H9 (cell line): Measurements from ENCODE around the gene ZNRF3. TPM values are rescaled to one million over a fixed set of nuclear protein-coding genes. Genes with fewer than 3 reads are reported as not detected.

Source experiments
- DNase-seq: peaks from one replicate; pipeline ENCODE4 v3.0.0-alpha.2; 2017
- H2AFZ ChIP-seq: one replicate; pipeline ENCODE4 v1.6.1; 2013; ENCODE audit warnings: mild to moderate bottlenecking, low read length, control low read depth, moderate library complexity
- H2AK5ac ChIP-seq: 2 replicates; pipeline ENCODE4 v1.6.1; 2013; ENCODE audit warnings: low read length, control low read depth, mixed read lengths; ENCODE audit not compliant: insufficient read length
- H2BK120ac ChIP-seq: one replicate; pipeline ENCODE4 v1.6.1; 2013; ENCODE audit warnings: low read depth, mild to moderate bottlenecking, low read length, control low read depth, inconsistent platforms; ENCODE audit not compliant: poor library complexity, severe bottlenecking
- H2BK12ac ChIP-seq: 2 replicates; pipeline ENCODE4 v1.6.1; 2013; ENCODE audit warnings: low read length, control low read depth, mixed read lengths, low read depth; ENCODE audit not compliant: insufficient read length
- H2BK15ac ChIP-seq: 2 replicates; pipeline ENCODE4 v1.6.1; 2013; ENCODE audit warnings: low read depth, low read length, control low read depth
- H2BK20ac ChIP-seq: one replicate; pipeline ENCODE4 v1.6.1; 2013; ENCODE audit warnings: low read depth, mild to moderate bottlenecking, low read length, control low read depth, inconsistent platforms; ENCODE audit not compliant: poor library complexity, severe bottlenecking
- H2BK5ac ChIP-seq: 2 replicates; pipeline ENCODE4 v1.6.1; 2013; ENCODE audit warnings: low read length, control low read depth, mixed read lengths; ENCODE audit not compliant: insufficient read length
- H3K14ac ChIP-seq: 2 replicates; pipeline ENCODE4 v1.6.1; 2013; ENCODE audit warnings: low read length, control low read depth; ENCODE audit not compliant: insufficient read depth
- H3K18ac ChIP-seq: 2 replicates; pipeline ENCODE4 v1.6.1; 2013; ENCODE audit warnings: low read depth, mild to moderate bottlenecking, mixed read lengths, low read length, control low read depth; ENCODE audit not compliant: insufficient read length
- H3K23ac ChIP-seq: 2 replicates; pipeline ENCODE4 v1.6.1; 2013; ENCODE audit warnings: low read length, control low read depth, mixed read lengths, low read depth; ENCODE audit not compliant: insufficient read length
- H3K23me2 ChIP-seq: 2 replicates; pipeline ENCODE4 v1.6.1; 2013; ENCODE audit warnings: low read depth, mild to moderate bottlenecking, mixed read lengths, low read length, control low read depth; ENCODE audit not compliant: insufficient read length, poor library complexity, severe bottlenecking
- H3K27ac ChIP-seq: 2 replicates; pipeline ENCODE4 v1.5.1; 2013; ENCODE audit warnings: low read length, control low read depth, mixed read lengths, low read depth; ENCODE audit not compliant: insufficient read length
- H3K27me3 ChIP-seq: 2 replicates; pipeline ENCODE4 v1.6.1; 2013; ENCODE audit warnings: low read length, control low read depth, inconsistent platforms; ENCODE audit not compliant: insufficient read depth
- H3K4ac ChIP-seq: 2 replicates; pipeline ENCODE4 v1.6.1; 2013; ENCODE audit warnings: low read depth, mild to moderate bottlenecking, control low read depth, inconsistent platforms, low read length, moderate library complexity
- H3K4me1 ChIP-seq: 2 replicates; pipeline ENCODE4 v1.6.1; 2013; ENCODE audit warnings: low read length, control low read depth, inconsistent platforms; ENCODE audit not compliant: insufficient read depth
- H3K4me2 ChIP-seq: 2 replicates; pipeline ENCODE4 v1.6.1; 2013; ENCODE audit warnings: low read length, control low read depth, mixed read lengths; ENCODE audit not compliant: insufficient read length, insufficient read depth
- H3K56ac ChIP-seq: 2 replicates; pipeline ENCODE4 v1.6.1; 2013; ENCODE audit warnings: low read depth, mild to moderate bottlenecking, mixed read lengths, low read length, control low read depth; ENCODE audit not compliant: insufficient read length
- H3K79me1 ChIP-seq: 2 replicates; pipeline ENCODE4 v1.6.1; 2013; ENCODE audit warnings: low read depth, mild to moderate bottlenecking, moderate library complexity, low read length, control low read depth, inconsistent platforms; ENCODE audit not compliant: insufficient read depth, poor library complexity, severe bottlenecking
- H3K79me2 ChIP-seq: 2 replicates; pipeline ENCODE4 v1.6.1; 2013; ENCODE audit warnings: low read length, control low read depth, inconsistent platforms; ENCODE audit not compliant: insufficient read depth
- H3K9ac ChIP-seq: 2 replicates; pipeline ENCODE4 v1.6.1; 2013; ENCODE audit warnings: low read length, control low read depth, mixed read lengths; ENCODE audit not compliant: insufficient read length; ENCODE audit errors: extremely low read depth
- H3K9me3 ChIP-seq: one replicate; pipeline ENCODE4 v1.6.1; 2013; ENCODE audit warnings: low read depth, low read length, inconsistent platforms; ENCODE audit not compliant: control insufficient read depth
- H3T11ph ChIP-seq: one replicate; pipeline ENCODE4 v1.6.1; 2013; ENCODE audit warnings: mild to moderate bottlenecking, low read length, control low read depth, inconsistent platforms
- H4K20me1 ChIP-seq: one replicate; pipeline ENCODE4 v1.6.1; 2013; ENCODE audit not compliant: control insufficient read depth, insufficient read length, insufficient read depth
- H4K5ac ChIP-seq: 2 replicates; pipeline ENCODE4 v1.6.1; 2013; ENCODE audit warnings: low read depth, mild to moderate bottlenecking, mixed read lengths, low read length, control low read depth; ENCODE audit not compliant: insufficient read length
- H4K8ac ChIP-seq: replicated peaks from 2 replicates; pipeline ENCODE4 v1.6.1; 2013; ENCODE audit warnings: low read length, control low read depth, mixed read lengths, low read depth; ENCODE audit not compliant: insufficient read length
- H4K91ac ChIP-seq: 2 replicates; pipeline ENCODE4 v1.6.1; 2013; ENCODE audit warnings: low read depth, mild to moderate bottlenecking, moderate library complexity, mixed read lengths, low read length, control low read depth; ENCODE audit not compliant: insufficient read length
- H3K27ac Mint-ChIP-seq, 3 experiments: 2 replicates in 2 of 3; 3 replicates in 1 of 3; pipeline ENCODE4 v1.8.0; 2020 to 2021; ENCODE audit warnings: mixed read lengths in 3 of 3, mild to moderate bottlenecking in 1 of 3, moderate library complexity in 1 of 3
- H3K27me3 Mint-ChIP-seq: 2 replicates; pipeline ENCODE4 v1.8.0; 2021; ENCODE audit warnings: low read depth, mild to moderate bottlenecking, moderate library complexity, mixed read lengths
- H3K36me3 Mint-ChIP-seq, 3 experiments: 2 replicates in 2 of 3; 3 replicates in 1 of 3; pipeline ENCODE4 v1.8.0; 2020 to 2021; ENCODE audit warnings: low read depth in 3 of 3, mixed read lengths in 3 of 3; ENCODE audit not compliant: insufficient read depth in 1 of 3
- H3K4me1 Mint-ChIP-seq, 2 experiments: 2 replicates each; pipeline ENCODE4 v1.8.0; 2020; ENCODE audit warnings: mixed read lengths in 2 of 2
- H3K4me3 Mint-ChIP-seq, 2 experiments: 2 replicates in 1 of 2; 3 replicates in 1 of 2; pipeline ENCODE4 v1.8.0; 2020 to 2021; ENCODE audit warnings: mild to moderate bottlenecking in 2 of 2, mixed read lengths in 2 of 2, moderate library complexity in 1 of 2
- H3K9me3 Mint-ChIP-seq, 2 experiments: 2 replicates in 1 of 2; 3 replicates in 1 of 2; pipeline ENCODE4 v1.8.0; 2020; ENCODE audit warnings: mild to moderate bottlenecking in 2 of 2, mixed read lengths in 2 of 2, moderate library complexity in 1 of 2
- CTCF ChIP-seq: fragments of 200-600 bp; sonication (generic); conservative IDR thresholded peaks from 3 replicates; pipeline ENCODE4 v1.8.0; 2021; ENCODE audit warnings: antibody characterized with exemption, mild to moderate bottlenecking
- WGBS: extraction: QIAGEN DNeasy Blood & Tissue Kit; methylation state at CpG from one replicate; pipeline ENCODE4 v1.1.7; 2013; ENCODE audit warnings: missing lambda C conversion rate, low lambda C conversion rate, mixed read lengths; ENCODE audit not compliant: insufficient read length; ENCODE audit errors: extremely low coverage; 5-methylcytosine and 5-hydroxymethylcytosine counted together
- total RNA-seq: library from RNA; stranded (reverse); gene quantifications from 2 replicates; pipeline ENCODE4 v1.2.1, GENCODE V29; 2021

The ZNRF3 gene
- total RNA-seq, 1 experiment from 2014 or later: 20.6 TPM

- peaks cover 48 to 54% of the 10 kb centered on the region in 2 experiments for H3K4me1 Mint-ChIP-seq
- H3K27ac ChIP-seq: no peak overlapping the region
- no CpG with 5 or more reads among the region's 2 CpGs for WGBS
Measured at GRCh38 chr22:28891156-28891733, 7.9 kb downstream of the ZNRF3 start.

More at GRCh38 chr22:28891156-28891733, 7.9 kb downstream of the ZNRF3 start:
- no peak overlapping the region for H4K5ac ChIP-seq
- H3K18ac ChIP-seq: no peak overlapping the region
- no peak overlapping the region for H2BK20ac ChIP-seq
- no peak overlapping the region for H2AFZ ChIP-seq
- no peak overlapping the region for H2BK12ac ChIP-seq
- no peak overlapping the region for H3T11ph ChIP-seq
- Mint-ChIP-seq H3K4me3 (no peak overlapping the region), H3K27ac (no peak overlapping the region), H3K27me3 (no peaks in the 10 kb centered on the region), H3K9me3 (no peaks in the 10 kb centered on the region), H3K36me3 (peaks cover 0 to 2% (median 0%) of the 10 kb centered on the region in 3 experiments; a peak in 2 of 7 replicates)
- TF ChIP-seq CTCF: no peak
- H4K8ac ChIP-seq: no peak overlapping the region
- no peaks in the 10 kb centered on the region for H3K4me1 ChIP-seq
- no peak for DNase-seq
- no peak overlapping the region for H2BK120ac ChIP-seq
- H3K79me2 ChIP-seq: peaks cover 54% of the 10 kb centered on the region; the same call in 1 of the 2 replicates
- no peak overlapping the region for H3K23ac ChIP-seq
- no peak overlapping the region for H2AK5ac ChIP-seq
- no peaks in the 10 kb centered on the region for H3K27me3 ChIP-seq
- H4K20me1 ChIP-seq: no peaks in the 10 kb centered on the region
- H2BK5ac ChIP-seq: no peak overlapping the region
- no peak overlapping the region for H3K56ac ChIP-seq
- no peak overlapping the region for H4K91ac ChIP-seq
- H2BK15ac ChIP-seq: no peak overlapping the region
- H3K23me2 ChIP-seq: no peaks in the 10 kb centered on the region
- H3K9ac ChIP-seq: no peak overlapping the region
- no peaks in the 10 kb centered on the region for H3K79me1 ChIP-seq
- H3K9me3 ChIP-seq: no peaks in the 10 kb centered on the region
- H3K14ac ChIP-seq: no peak overlapping the region
- H3K4me2 ChIP-seq: no peak overlapping the region
- no peak overlapping the region for H3K4ac ChIP-seq
